MM.1S (cell line): ENCODE data around the gene ARL1.
A peak's percentile ranks its signal among the peaks of the same experiment; 100 is the strongest.
"Not testable (repeated sequence)": the region's sequence is repeated elsewhere in the genome, so short reads cannot be mapped to it uniquely, and the experiment has no call there.

ENCODE experiments used
- DNase-seq: peaks from one replicate; pipeline ENCODE4 v3.0.0-alpha.2; 2015
- H2AFZ ChIP-seq: fragments of 300-600 bp; sonication (generic); 2 replicates; pipeline ENCODE4 v1.6.0; 2016; ENCODE audit warnings: antibody characterized with exemption, low read length
- H3F3A ChIP-seq: fragments of 300-600 bp; sonication (generic); 2 replicates; pipeline ENCODE4 v1.6.1; 2016; ENCODE audit warnings: mild to moderate bottlenecking, antibody characterized with exemption, low read length, moderate library complexity, mixed read lengths; ENCODE audit not compliant: insufficient read depth
- H3K27ac ChIP-seq: fragments of 300-600 bp; sonication (generic); 2 replicates; pipeline ENCODE4 v1.5.1; 2016; ENCODE audit warnings: mild to moderate bottlenecking, low read length
- H3K27me3 ChIP-seq: fragments of 300-600 bp; sonication (generic); replicated peaks from 2 replicates; pipeline ENCODE4 v1.6.0; 2016; ENCODE audit warnings: low read length; ENCODE audit not compliant: insufficient read depth
- H3K36me3 ChIP-seq: fragments of 300-600 bp; sonication (generic); replicated peaks from 2 replicates; pipeline ENCODE4 v1.6.1; 2016; ENCODE audit warnings: mild to moderate bottlenecking, low read length, mixed read lengths; ENCODE audit not compliant: insufficient read depth
- H3K4me1 ChIP-seq: fragments of 300-600 bp; sonication (generic); 2 replicates; pipeline ENCODE4 v1.6.1; 2016; ENCODE audit warnings: low read length, mixed read lengths
- H3K4me2 ChIP-seq: fragments of 300-600 bp; sonication (generic); 2 replicates; pipeline ENCODE4 v1.6.0; 2016; ENCODE audit warnings: low read depth, low read length
- H3K4me3 ChIP-seq: fragments of 300-600 bp; sonication (generic); 2 replicates; pipeline ENCODE4 v1.5.1; 2016; ENCODE audit warnings: low read length, mixed read lengths
- H3K79me2 ChIP-seq: fragments of 300-600 bp; sonication (generic); 2 replicates; pipeline ENCODE4 v1.6.1; 2016; ENCODE audit warnings: mixed run types, low read length, mixed read lengths
- H3K9ac ChIP-seq: fragments of 300-600 bp; sonication (generic); 2 replicates; pipeline ENCODE4 v1.6.1; 2016; ENCODE audit warnings: low read length, mixed read lengths
- H3K9me2 ChIP-seq: fragments of 300-600 bp; sonication (generic); replicated peaks from 2 replicates; pipeline ENCODE4 v1.6.1; 2016; ENCODE audit warnings: mild to moderate bottlenecking, low read length, mixed read lengths; ENCODE audit not compliant: insufficient read depth
- H3K9me3 ChIP-seq: fragments of 300-600 bp; sonication (generic); replicated peaks from 2 replicates; pipeline ENCODE4 v1.6.1; 2016; ENCODE audit warnings: mild to moderate bottlenecking, low read length, mixed read lengths; ENCODE audit not compliant: insufficient read depth
- H4K20me1 ChIP-seq: fragments of 300-600 bp; sonication (generic); 2 replicates; pipeline ENCODE4 v1.6.1; 2016; ENCODE audit warnings: mild to moderate bottlenecking, low read length, moderate library complexity, mixed read lengths; ENCODE audit not compliant: insufficient read depth
- EZH2 ChIP-seq: fragments of 300-600 bp; sonication (generic); optimal IDR thresholded peaks from 2 replicates; pipeline ENCODE3; 2017; ENCODE audit warnings: low read depth, mild to moderate bottlenecking, antibody characterized with exemption, low read length, mixed read lengths
- EZH2phosphoT487 ChIP-seq: fragments of 300-600 bp; sonication (generic); IDR thresholded peaks from 2 replicates; pipeline ENCODE4 v1.6.1; 2018; ENCODE audit warnings: antibody characterized with exemption, low read length
- TF ChIP-seq, protein P1 (sequence below): fragments of 300-600 bp; sonication (generic); IDR thresholded peaks from 2 replicates; pipeline ENCODE4 v1.5.1; 2016; ENCODE audit warnings: antibody characterized with exemption, low read length, mixed read lengths

Gene ARL1

GRCh38 chr12:101424620-101425019, 17.0 kb upstream of the ARL1 start:
- Histone ChIP-seq H3K27ac (no peak overlapping the region), H3K27me3 (no peaks in the 10 kb centered on the region), H3K79me2 (no peaks in the 10 kb centered on the region), H3K9me2 (no peaks in the 10 kb centered on the region), H4K20me1 (no peaks in the 10 kb centered on the region), H3K9me3 (no peaks in the 10 kb centered on the region), H3K4me2 (no peak overlapping the region), H3K4me3 (no peak overlapping the region), H2AFZ (no peak overlapping the region), H3K36me3 (no peaks in the 10 kb centered on the region), H3K9ac (no peak overlapping the region), H3K4me1 (no peaks in the 10 kb centered on the region), H3F3A (no peaks in the 10 kb centered on the region)
- no peak for DNase-seq
- TF ChIP-seq EZH2 (no peak), EZH2phosphoT487 (no peak)
- TF ChIP-seq, protein P1, sequence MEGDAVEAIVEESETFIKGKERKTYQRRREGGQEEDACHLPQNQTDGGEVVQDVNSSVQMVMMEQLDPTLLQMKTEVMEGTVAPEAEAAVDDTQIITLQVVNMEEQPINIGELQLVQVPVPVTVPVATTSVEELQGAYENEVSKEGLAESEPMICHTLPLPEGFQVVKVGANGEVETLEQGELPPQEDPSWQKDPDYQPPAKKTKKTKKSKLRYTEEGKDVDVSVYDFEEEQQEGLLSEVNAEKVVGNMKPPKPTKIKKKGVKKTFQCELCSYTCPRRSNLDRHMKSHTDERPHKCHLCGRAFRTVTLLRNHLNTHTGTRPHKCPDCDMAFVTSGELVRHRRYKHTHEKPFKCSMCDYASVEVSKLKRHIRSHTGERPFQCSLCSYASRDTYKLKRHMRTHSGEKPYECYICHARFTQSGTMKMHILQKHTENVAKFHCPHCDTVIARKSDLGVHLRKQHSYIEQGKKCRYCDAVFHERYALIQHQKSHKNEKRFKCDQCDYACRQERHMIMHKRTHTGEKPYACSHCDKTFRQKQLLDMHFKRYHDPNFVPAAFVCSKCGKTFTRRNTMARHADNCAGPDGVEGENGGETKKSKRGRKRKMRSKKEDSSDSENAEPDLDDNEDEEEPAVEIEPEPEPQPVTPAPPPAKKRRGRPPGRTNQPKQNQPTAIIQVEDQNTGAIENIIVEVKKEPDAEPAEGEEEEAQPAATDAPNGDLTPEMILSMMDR = no peak

DNA sequence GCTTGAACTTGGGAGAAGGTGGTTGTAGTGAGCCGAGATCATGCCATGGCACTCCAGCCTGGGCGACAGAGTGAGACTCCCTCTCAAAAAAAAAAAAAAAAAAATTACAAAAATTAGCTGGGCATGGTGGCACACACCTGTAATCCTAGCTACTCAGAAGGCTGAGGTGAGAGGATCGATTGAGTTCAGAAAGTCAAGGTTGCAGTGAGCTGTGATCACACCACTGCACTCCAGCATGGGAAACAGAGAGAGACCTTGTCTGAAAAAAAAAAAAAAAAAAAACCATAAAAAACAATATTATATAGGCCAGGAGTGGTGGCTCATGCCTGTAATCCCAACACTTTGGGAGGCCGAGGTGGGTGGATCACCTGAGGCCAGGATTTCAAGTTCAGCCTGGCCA, 14.5 kb upstream of the ARL1 start:
- H3K27ac ChIP-seq, H3K4me3 ChIP-seq: not testable (repeated sequence)

DNA sequence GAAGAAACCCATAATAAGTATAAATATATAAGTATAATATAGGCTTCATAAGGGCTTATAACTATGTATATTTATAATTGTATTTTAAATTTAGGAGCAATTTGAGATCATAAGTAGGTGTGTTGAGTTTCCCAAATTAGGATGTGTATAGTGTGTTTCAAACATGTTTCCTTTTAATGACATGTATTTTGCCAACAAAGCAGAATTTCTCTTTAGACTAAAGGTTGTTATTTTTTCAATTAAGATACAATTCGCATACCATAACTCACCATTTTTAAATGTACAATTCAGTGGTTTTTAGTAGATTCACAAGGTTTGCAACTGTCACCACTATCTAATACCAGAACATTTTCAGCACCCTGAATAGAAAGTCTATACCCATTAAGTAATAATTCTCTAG, 7.7 kb upstream of the ARL1 start:
- H3F3A ChIP-seq = no peaks in the 10 kb centered on the region
- no peak overlapping the region for H3K4me3 ChIP-seq
- no peaks in the 10 kb centered on the region for H4K20me1 ChIP-seq
- H3K27me3 ChIP-seq = no peaks in the 10 kb centered on the region
- H3K27ac ChIP-seq = no peak overlapping the region
- no peak overlapping the region for H3K9ac ChIP-seq
- H3K9me3 ChIP-seq = no peaks in the 10 kb centered on the region
- TF ChIP-seq EZH2 = no peak
- TF ChIP-seq, protein P1 = no peak
- no peak for TF ChIP-seq EZH2phosphoT487
- H2AFZ ChIP-seq = no peak overlapping the region
- no peaks in the 10 kb centered on the region for H3K9me2 ChIP-seq
- no peak for DNase-seq
- H3K4me1 ChIP-seq = no peaks in the 10 kb centered on the region
- no peaks in the 10 kb centered on the region for H3K36me3 ChIP-seq
- no peaks in the 10 kb centered on the region for H3K79me2 ChIP-seq
- no peak overlapping the region for H3K4me2 ChIP-seq

More for the DNA sequence above, 14.5 kb upstream of the ARL1 start:
- H3K4me2 ChIP-seq, H3K79me2 ChIP-seq, H3K27me3 ChIP-seq, H3K9ac ChIP-seq, H2AFZ ChIP-seq, DNase-seq, H3K9me2 ChIP-seq, H3K9me3 ChIP-seq, H4K20me1 ChIP-seq, H3K36me3 ChIP-seq, H3K4me1 ChIP-seq, H3F3A ChIP-seq: not testable (repeated sequence)

DNA sequence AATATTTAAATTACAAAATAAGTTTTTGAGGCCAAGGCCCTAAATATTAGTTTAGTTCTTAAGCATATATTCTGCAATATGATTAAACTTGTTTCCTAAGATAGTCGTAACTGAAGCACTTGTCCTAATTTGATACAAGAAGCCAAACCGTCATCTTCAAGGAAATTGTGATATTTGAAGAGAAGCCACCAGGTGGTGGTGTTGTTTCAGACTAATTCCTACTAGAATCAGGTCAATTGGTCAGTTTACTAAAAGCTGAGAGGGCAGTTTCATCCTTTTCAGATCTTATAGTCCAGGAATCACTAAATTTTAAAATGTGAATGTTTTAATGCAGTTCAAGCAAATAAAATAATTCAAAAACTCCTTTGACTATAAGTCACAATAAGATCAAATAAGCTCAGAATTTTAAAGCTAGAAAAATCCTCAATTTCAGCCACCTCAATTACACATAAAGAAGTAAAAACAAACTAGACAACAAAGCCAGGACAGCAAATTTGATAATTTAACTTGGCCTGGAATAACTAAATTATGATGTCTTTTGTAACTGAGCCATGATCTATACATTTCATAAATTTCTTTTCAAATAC, 7.1 kb upstream of the ARL1 start:
- no peaks in the 10 kb centered on the region for H4K20me1 ChIP-seq
- H3K9ac ChIP-seq = no peak overlapping the region
- no peaks in the 10 kb centered on the region for H3K27me3 ChIP-seq
- no peaks in the 10 kb centered on the region for H3F3A ChIP-seq
- H3K4me2 ChIP-seq = no peak overlapping the region
- H3K27ac ChIP-seq = no peak overlapping the region
- H2AFZ ChIP-seq = no peak overlapping the region
- no peaks in the 10 kb centered on the region for H3K79me2 ChIP-seq
- H3K4me3 ChIP-seq = no peak overlapping the region
- no peaks in the 10 kb centered on the region for H3K4me1 ChIP-seq
- no peaks in the 10 kb centered on the region for H3K36me3 ChIP-seq
- TF ChIP-seq EZH2phosphoT487 = no peak
- TF ChIP-seq, protein P1 = peak; percentile 64
- peak; percentile 75 for DNase-seq
- no peaks in the 10 kb centered on the region for H3K9me3 ChIP-seq
- no peaks in the 10 kb centered on the region for H3K9me2 ChIP-seq

GRCh38 chr12:101410169-101410568, 2.6 kb upstream of the ARL1 start:
- not testable (repeated sequence) for H3K36me3 ChIP-seq, H3K4me2 ChIP-seq, DNase-seq, H3K27me3 ChIP-seq, H3F3A ChIP-seq, H4K20me1 ChIP-seq, H3K9me2 ChIP-seq, H3K9ac ChIP-seq, H3K4me3 ChIP-seq, H3K4me1 ChIP-seq, H3K9me3 ChIP-seq, H3K27ac ChIP-seq, H2AFZ ChIP-seq
- peaks cover 27% of the 10 kb centered on the region for H3K79me2 ChIP-seq
